Endothelial cell of umbilical vein (primary cell): ENCODE data around the gene TGIF1.

Experiments
- CTCF ChIP-seq, 2 donors: IDR thresholded peaks; 1 replicate in 1 of 2; 2 replicates in 1 of 2; pipeline ENCODE4 v1.5.1; 2011; ENCODE audit warnings: low read length in 2 of 2, mild to moderate bottlenecking in 2 of 2, moderate library complexity in 2 of 2, control low read depth in 1 of 2, inconsistent platforms in 1 of 2, low read depth in 1 of 2; ENCODE audit not compliant: insufficient read depth in 1 of 2; ENCODE audit errors: extremely low read depth in 1 of 2
- EZH2 ChIP-seq: IDR thresholded peaks from 2 replicates; pipeline ENCODE4 v1.6.1; 2012; ENCODE audit warnings: borderline replicate concordance, low read depth, mild to moderate bottlenecking, moderate library complexity, low read length, inconsistent platforms; ENCODE audit not compliant: severe bottlenecking
- MAX ChIP-seq: IDR thresholded peaks from 2 replicates; pipeline ENCODE4 v1.6.1; 2011; ENCODE audit not compliant: insufficient read depth, insufficient read length
- POLR2A ChIP-seq: IDR thresholded peaks from 2 replicates; pipeline ENCODE4 v1.6.1; 2012; ENCODE audit warnings: low read depth, mild to moderate bottlenecking, control low read depth, low read length
- POLR2AphosphoS5 ChIP-seq: IDR thresholded peaks from 2 replicates; pipeline ENCODE4 v1.6.1; 2012; ENCODE audit warnings: low read depth, mild to moderate bottlenecking, control low read depth, low read length, moderate library complexity; ENCODE audit not compliant: insufficient read depth

- TF ChIP-seq EZH2: no peak
- no peak for TF ChIP-seq CTCF (IDR thresholded peaks at IDR 0.05; ENCODE audit: extremely low read depth in 1 of 2, insufficient read depth in 1 of 2, low read depth in 1 of 2, low read length in 2 of 2)
- TF ChIP-seq POLR2A: no peak
- no peak for TF ChIP-seq MAX
- no peak for TF ChIP-seq POLR2AphosphoS5
Measured at GRCh38 chr18:3489462-3489861, 39.5 kb downstream of the TGIF1 start.
